Psoas muscle (tissue), 8 donors: Measurements from ENCODE around the gene ZSCAN16. TPM values are rescaled to one million over a fixed set of nuclear protein-coding genes. Genes with fewer than 3 reads are reported as not detected.

Experiments used
- ATAC-seq, 4 donors: fragments of 200-7000 bp; cut with Tn5 transposase; one replicate each; pipeline ENCODE4 v1.9.1; 2020; ENCODE audit warnings: moderate library complexity in 3 of 4, mild to moderate bottlenecking in 2 of 4
- DNase-seq, 2 donors: peaks; one replicate each; pipeline ENCODE4 v3.0.0-alpha.2; 2020
- H3K27ac ChIP-seq: fragments of 200-600 bp; one replicate; pipeline ENCODE4 v1.8.0; 2022
- H3K27me3 ChIP-seq, 3 donors: fragments of 200-600 bp in 1 of 3; one replicate each; pipeline versions ENCODE4 v1.6.1 to v1.8.0; 2013 to 2022; ENCODE audit warnings: low read length in 2 of 3, mild to moderate bottlenecking in 2 of 3, moderate library complexity in 1 of 3; ENCODE audit not compliant: insufficient read depth in 3 of 3
- H3K36me3 ChIP-seq, 2 donors: fragments of 200-600 bp in 1 of 2; one replicate each; pipeline versions ENCODE4 v1.6.1 to v1.8.0; 2013 to 2022; ENCODE audit warnings: low read depth in 1 of 2, mild to moderate bottlenecking in 1 of 2, moderate library complexity in 1 of 2; ENCODE audit not compliant: insufficient read depth in 1 of 2
- H3K4me1 ChIP-seq: fragments of 200-600 bp; one replicate; pipeline ENCODE4 v1.8.0; 2022
- H3K4me3 ChIP-seq: fragments of 200-600 bp; one replicate; pipeline ENCODE4 v1.8.0; 2022; ENCODE audit warnings: mild to moderate bottlenecking
- H3K9me3 ChIP-seq: fragments of 200-600 bp; one replicate; pipeline ENCODE4 v1.8.0; 2022
- WGBS, 3 donors: extraction: QIAGEN DNeasy Blood & Tissue Kit; methylation state at CpG; one replicate each; pipeline versions ENCODE4 v1.1.6 to v1.1.7; 2013; 5-methylcytosine and 5-hydroxymethylcytosine counted together
- intact Hi-C, 2 donors: fragments of 100-400 bp; cut with DNase I; formaldehyde crosslinking; loops; one replicate each; pipeline versions ENCODE4 v1.11.0 to v1.14.2; 2022
- polyA plus RNA-seq, 3 donors: library from polyadenylated mRNA; stranded (reverse); fragments of 200-250 nt; gene quantifications; one replicate each; pipeline ENCODE4 v1.2.3, GENCODE V29; 2013
- total RNA-seq, 4 donors: library from RNA; stranded (reverse); fragmentation: NEBNext Ultra II Directional in 2 of 4; extraction: Animal tissue kit (Norgen Biotek cat#: 25700) in 2 of 4; gene quantifications; one replicate each; pipeline versions ENCODE4 v1.2.1 to v1.2.4, GENCODE V29; 2021 to 2023
- TF ChIP-seq, protein P1 (sequence below): fragments of 200-600 bp; IDR thresholded peaks from one replicate; pipeline ENCODE4 v1.8.0; 2022; ENCODE audit warnings: antibody characterized with exemption
- donor health status: healthy with polysubstance abuse.
- donor health status: DM: no; HTN: no; CAD: no; lungs with moderate emphysema.
- donor health status: Bipolar disorder and iron deficiency.
- donor health status: healthy.
- donor health status: DM: yes; HTN: yes; CAD: no.
- donor health status: DM: no; HTN: no; CAD: no.
- donor health status: DM: no; HTN: no; CAD: no.
- donor health status: DM: yes; HTN: yes; CAD: no.

ZSCAN16 gene
- total and polyA plus RNA-seq, 7 donors = 0.96 to 7.1 (median 2.0) TPM

DNA sequence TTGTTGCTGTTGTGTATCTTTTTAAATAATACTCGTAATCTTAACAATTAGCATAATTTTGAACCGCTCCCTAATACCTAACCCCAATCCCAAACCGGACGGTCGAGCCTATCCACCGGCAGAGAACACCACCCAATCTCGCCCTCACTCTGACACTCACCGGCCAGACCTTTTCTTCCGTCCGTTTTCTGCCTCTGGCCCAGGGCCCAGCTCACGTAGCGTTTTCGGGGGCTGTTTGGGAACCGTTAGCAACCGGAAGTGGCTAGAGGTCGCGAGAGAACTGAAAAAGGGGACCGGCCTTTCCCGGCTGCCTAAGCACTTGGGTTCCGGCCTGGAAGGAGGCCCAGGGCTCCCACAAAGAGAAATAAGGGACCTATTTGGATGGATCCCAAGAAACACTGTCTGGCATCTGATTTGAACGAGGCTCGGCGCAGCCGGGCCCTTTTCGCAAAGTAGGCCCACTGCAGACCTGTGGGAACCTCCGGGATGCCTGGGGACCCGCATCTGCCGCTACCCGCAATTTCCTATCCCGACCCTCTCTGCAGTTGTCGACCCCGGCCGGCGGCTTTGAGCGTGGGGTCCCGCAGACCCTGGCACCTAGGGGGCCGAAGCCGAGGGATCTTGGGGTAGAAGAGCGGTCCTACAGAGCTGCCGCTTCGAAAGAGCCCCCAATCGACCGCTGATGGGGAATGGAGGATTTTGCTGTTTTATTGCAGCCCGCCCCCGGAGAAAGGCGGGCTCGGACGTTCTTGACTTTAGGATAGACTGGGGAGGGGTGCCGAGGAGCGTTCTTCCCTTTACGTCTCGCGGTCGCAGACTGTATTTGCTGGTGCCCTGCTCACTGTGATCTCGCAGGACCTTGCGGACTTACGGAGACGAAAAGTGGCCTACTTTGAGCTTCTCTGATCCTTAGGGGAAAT is 12.4 kb downstream of the ZSCAN16 start:
- no peaks in the 10 kb centered on the region for H3K9me3 ChIP-seq
- ATAC-seq (peak; percentile 92 to 94 (median 93)), DNase-seq (peak; percentile 91 to 96)
- peak overlapping the region; percentile 90 for H3K27ac ChIP-seq
- peak overlapping the region; percentile 90 for H3K4me3 ChIP-seq
- peaks cover 0 to 14% of the 10 kb centered on the region in 2 donors for H3K36me3 ChIP-seq
- WGBS, 3 donors = 0% methylated on average over 58 of the region's 58 CpGs
- H3K4me1 ChIP-seq = peaks cover 13% of the 10 kb centered on the region
- no peaks in the 10 kb centered on the region for H3K27me3 ChIP-seq
- intact Hi-C loops = loop anchor here (1.0 to 5.0 kb wide), 5 partner anchors 115 to 220 kb away; partner anchors contain the start of genes ZKSCAN4 (in 2 of the 2), ZSCAN26 (in 1 of the 2) and ZSCAN31 (in 1 of the 2)
- TF ChIP-seq, protein P1, sequence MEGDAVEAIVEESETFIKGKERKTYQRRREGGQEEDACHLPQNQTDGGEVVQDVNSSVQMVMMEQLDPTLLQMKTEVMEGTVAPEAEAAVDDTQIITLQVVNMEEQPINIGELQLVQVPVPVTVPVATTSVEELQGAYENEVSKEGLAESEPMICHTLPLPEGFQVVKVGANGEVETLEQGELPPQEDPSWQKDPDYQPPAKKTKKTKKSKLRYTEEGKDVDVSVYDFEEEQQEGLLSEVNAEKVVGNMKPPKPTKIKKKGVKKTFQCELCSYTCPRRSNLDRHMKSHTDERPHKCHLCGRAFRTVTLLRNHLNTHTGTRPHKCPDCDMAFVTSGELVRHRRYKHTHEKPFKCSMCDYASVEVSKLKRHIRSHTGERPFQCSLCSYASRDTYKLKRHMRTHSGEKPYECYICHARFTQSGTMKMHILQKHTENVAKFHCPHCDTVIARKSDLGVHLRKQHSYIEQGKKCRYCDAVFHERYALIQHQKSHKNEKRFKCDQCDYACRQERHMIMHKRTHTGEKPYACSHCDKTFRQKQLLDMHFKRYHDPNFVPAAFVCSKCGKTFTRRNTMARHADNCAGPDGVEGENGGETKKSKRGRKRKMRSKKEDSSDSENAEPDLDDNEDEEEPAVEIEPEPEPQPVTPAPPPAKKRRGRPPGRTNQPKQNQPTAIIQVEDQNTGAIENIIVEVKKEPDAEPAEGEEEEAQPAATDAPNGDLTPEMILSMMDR = no peak

DNA sequence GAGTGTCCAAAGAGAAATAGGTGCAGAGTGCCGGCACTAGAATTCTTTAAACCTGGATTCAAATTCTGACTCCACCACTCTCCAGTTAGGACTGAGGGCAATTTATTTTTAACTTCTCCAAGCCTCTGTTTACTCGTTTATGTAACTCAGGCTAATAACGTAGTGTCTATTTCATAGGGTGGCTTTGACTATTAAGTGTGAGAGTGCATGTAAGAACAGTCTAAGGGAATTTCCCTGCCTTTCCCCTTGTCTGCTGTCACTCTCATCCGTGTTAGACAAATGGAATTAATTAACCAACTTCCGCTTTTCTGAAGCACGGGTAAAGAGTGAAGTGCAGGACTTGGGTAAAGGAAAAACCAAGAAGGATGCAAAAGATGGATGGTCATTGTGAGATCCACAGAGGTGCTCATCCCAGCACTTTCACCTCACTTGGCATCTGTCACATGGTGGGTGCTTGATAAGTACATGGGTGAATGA is 13.1 kb downstream of the ZSCAN16 start:
- Histone ChIP-seq H3K4me3 (peak overlapping the region; percentile 90), H3K9me3 (no peaks in the 10 kb centered on the region), H3K27me3 (no peaks in the 10 kb centered on the region), H3K36me3 (peaks cover 0 to 7% of the 10 kb centered on the region in 2 donors), H3K27ac (peak overlapping the region; percentile 90), H3K4me1 (peaks cover 14% of the 10 kb centered on the region)
- intact Hi-C loops = loop anchor here (2.0 to 5.0 kb wide), 4 partner anchors 115 to 219 kb away; partner anchors contain the start of genes ZKSCAN4 (in 1 of the 2), ZSCAN26 (in 1 of the 2) and ZSCAN31 (in 1 of the 2)
- 2% methylated on average over 6 of the region's 6 CpGs for WGBS, 3 donors
- ATAC-seq = no peak
- TF ChIP-seq, protein P1 = no peak
- DNase-seq = no peak

DNA sequence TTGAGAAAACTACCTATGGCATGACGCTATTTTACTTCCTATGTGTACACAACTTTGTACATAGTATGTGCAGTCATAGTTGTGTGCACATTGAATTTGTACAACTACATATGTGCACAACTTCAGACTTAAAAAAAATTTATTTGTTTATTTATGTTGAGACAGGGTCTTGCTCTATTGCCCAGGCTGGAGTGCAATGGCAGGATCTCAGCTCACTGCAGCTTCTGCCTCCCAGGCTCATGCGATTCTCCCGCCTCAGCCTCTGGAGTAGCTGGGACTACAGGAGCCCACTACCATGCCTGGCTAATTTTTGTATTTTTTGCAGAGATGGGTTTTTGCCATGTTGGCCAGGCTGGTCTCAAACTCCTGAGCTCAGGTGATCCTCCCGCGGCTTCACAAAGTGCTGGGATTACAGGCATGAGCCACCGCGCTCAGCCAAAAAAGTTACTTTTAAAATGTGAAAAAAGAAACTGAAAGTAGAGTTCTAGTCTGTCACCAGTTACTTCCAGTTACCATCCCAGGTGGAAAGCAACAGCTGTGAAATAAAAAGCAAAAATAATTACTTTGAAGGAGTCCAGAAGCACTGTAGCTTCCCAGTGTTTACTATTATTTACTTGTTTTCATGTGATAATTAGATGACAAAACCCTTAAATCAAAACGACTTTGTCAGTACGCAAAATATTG is 15.6 kb downstream of the ZSCAN16 start:
- intact Hi-C loops = loop anchor here (5.0 kb wide), 4 partner anchors 87 to 197 kb away; partner anchors contain the start of genes ZSCAN9 (in 2 of the 2), ZKSCAN4 (in 1 of the 2), ZSCAN26 (in 1 of the 2) and ZSCAN31 (in 1 of the 2)
- TF ChIP-seq, protein P1 = no peak
- Histone ChIP-seq H3K4me1 (peaks cover 28% of the 10 kb centered on the region), H3K27me3 (no peaks in the 10 kb centered on the region), H3K27ac (no peak overlapping the region), H3K9me3 (no peaks in the 10 kb centered on the region), H3K4me3 (peak overlapping the region; percentile 38), H3K36me3 (peaks cover 0 to 10% of the 10 kb centered on the region in 2 donors)
- no peak for ATAC-seq
- 59 to 80% (median 59%) methylated on average over 9 of the region's 9 CpGs for WGBS, 3 donors
- DNase-seq = no peak

DNA sequence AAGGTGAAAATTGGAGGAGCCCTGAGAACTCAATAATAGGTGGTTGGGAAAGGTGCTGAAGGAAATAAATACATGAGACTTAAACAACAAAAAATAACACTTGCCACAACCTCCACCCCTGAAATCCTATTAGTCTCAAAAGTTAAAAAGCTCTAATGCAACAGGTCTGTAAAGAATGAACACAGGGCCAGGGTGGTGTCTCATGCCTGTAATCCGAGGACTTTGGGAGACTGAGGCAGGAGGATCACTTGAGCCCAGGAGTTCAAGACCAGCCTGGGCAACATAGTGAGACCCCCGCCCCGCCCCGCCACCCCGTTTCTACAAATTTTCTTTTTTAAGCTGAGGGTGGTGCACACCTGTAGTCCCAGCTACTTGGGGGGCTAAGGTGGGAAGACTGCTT is 16.2 kb downstream of the ZSCAN16 start:
- peaks cover 0 to 17% of the 10 kb centered on the region in 2 donors for H3K36me3 ChIP-seq
- H3K4me3 ChIP-seq = no peak overlapping the region
- no peak overlapping the region for H3K27ac ChIP-seq
- DNase-seq (no peak), ATAC-seq (no peak)
- 69 to 75% (median 71%) methylated on average over 5 of the region's 5 CpGs for WGBS, 3 donors
- peaks cover 25% of the 10 kb centered on the region for H3K4me1 ChIP-seq
- TF ChIP-seq, protein P1 = no peak
- H3K27me3 ChIP-seq = no peaks in the 10 kb centered on the region
- no peaks in the 10 kb centered on the region for H3K9me3 ChIP-seq
- intact Hi-C loops = loop anchor here (5.0 kb wide), 1 partner anchor 87 kb away; the partner anchor contains the start of gene ZSCAN9 (in 2 of the 2)
